Spleen (tissue), 7 donors: Measurements from ENCODE around the gene S100A4.

Experiments used
- CTCF ChIP-seq, 11 experiments: fragments of 200-600 bp in 7 of 11; fragments of 450-650 bp in 4 of 11; sonication (generic) in 4 of 11; IDR thresholded peaks in 8 of 11; conservative IDR thresholded peaks in 3 of 11; 1 replicate in 7 of 11; 2 replicates in 4 of 11; pipeline versions ENCODE4 v1.4.0 to v1.8.0; 2016 to 2021; ENCODE audit warnings: antibody characterized with exemption in 11 of 11, inconsistent platforms in 4 of 11, mild to moderate bottlenecking in 1 of 11
- POLR2A ChIP-seq, 3 donors: fragments of 450-650 bp; IDR thresholded peaks; one replicate each; pipeline ENCODE4 v1.5.1; 2017; ENCODE audit warnings: antibody characterized with exemption in 3 of 3, mild to moderate bottlenecking in 1 of 3
- POLR2AphosphoS5 ChIP-seq, 3 donors: sonication (generic); formaldehyde crosslinking; IDR thresholded peaks; one replicate each; pipeline ENCODE4 v1.5.1; 2017; ENCODE audit warnings: antibody characterized with exemption in 3 of 3
- donor health status: DM: no; HTN: no; CAD: no; lungs with moderate emphysema.
- donor health status: DM: no; HTN: no; CAD: no.
- donor health status: DM: no; HTN: no; CAD: no.

- TF ChIP-seq CTCF (IDR thresholded peaks at IDR 0.05 in 8 of 11, conservative IDR thresholded peaks at IDR 0.05 in 3 of 11) (no peak), POLR2A (IDR thresholded peaks at IDR 0.05) (no peak), POLR2AphosphoS5 (IDR thresholded peaks at IDR 0.05) (no peak)
Measured at GRCh38 chr1:153533689-153534201, 11.9 kb downstream of the S100A4 start.
